ENCODE results near the gene POSTN. TPM values are rescaled to one million over a fixed set of nuclear protein-coding genes. Genes with fewer than 3 reads are reported as not detected.

The POSTN gene
- polyA plus RNA-seq, 1 experiment = 235 TPM

GRCh38 chr13:37531049-37531448 lies 67.5 kb downstream of the POSTN start:
- no peaks in the 10 kb centered on the region for H3K27me3 ChIP-seq (ENCODE audit: control insufficient read depth, insufficient read depth, low read length)
- H3K4me3 ChIP-seq (ENCODE audit: low read depth, low read length) = no peak overlapping the region
- TF ChIP-seq, protein P1, sequence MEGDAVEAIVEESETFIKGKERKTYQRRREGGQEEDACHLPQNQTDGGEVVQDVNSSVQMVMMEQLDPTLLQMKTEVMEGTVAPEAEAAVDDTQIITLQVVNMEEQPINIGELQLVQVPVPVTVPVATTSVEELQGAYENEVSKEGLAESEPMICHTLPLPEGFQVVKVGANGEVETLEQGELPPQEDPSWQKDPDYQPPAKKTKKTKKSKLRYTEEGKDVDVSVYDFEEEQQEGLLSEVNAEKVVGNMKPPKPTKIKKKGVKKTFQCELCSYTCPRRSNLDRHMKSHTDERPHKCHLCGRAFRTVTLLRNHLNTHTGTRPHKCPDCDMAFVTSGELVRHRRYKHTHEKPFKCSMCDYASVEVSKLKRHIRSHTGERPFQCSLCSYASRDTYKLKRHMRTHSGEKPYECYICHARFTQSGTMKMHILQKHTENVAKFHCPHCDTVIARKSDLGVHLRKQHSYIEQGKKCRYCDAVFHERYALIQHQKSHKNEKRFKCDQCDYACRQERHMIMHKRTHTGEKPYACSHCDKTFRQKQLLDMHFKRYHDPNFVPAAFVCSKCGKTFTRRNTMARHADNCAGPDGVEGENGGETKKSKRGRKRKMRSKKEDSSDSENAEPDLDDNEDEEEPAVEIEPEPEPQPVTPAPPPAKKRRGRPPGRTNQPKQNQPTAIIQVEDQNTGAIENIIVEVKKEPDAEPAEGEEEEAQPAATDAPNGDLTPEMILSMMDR (IDR thresholded peaks at IDR 0.05; ENCODE audit: insufficient read depth, low read depth, low read length) = no peak
- POLR2A ChIA-PET = interaction anchor here (0.7 kb wide), 1 partner anchor 287 kb away, joined by 3 read pairs; no protein-coding TSS in a partner anchor
- H3K36me3 ChIP-seq (ENCODE audit: control insufficient read depth, insufficient read depth, low read length) = no peaks in the 10 kb centered on the region
- CTCF ChIA-PET = interaction anchor here (0.7 kb wide), 1 partner anchor 54 kb away, joined by 3 read pairs; no protein-coding TSS in a partner anchor
- no peak for DNase-seq (ENCODE audit: low read depth)

DNA sequence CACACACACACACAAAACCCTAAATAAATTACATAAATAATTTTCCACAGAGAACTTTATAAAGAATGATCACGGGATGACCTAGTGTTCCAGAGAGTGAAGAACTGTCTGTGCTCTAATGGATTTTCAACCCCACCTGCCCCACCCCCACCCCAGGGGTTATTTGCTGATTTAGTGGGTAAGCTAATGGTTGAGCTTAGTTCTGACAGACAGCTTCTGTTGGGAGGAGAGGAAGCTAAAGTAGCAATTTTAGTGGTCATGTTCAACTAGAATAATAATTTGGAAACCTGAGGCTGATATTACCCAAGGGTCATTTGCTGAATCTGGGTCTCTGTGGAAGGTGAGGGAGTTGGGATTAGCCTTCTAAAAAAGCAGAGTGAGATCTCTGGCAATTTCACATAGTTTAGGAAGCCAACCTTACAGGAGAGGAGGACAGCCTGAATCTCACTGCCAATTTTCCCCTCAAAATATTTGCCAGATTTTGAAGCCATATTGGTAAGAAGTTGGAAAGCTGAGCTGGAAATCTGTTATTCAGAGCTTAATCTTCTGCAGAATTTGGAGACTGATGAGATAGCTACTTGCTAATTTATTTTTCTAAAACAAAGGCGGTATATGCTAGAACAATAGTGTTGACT lies 68.7 kb downstream of the POSTN start:
- no peaks in the 10 kb centered on the region for H3K27me3 ChIP-seq (ENCODE audit: control insufficient read depth, insufficient read depth, low read length)
- ChIA-PET CTCF (interaction anchor here (1.0 to 1.2 kb wide), 2 partner anchors 56 to 401 kb away, joined by 3 read pairs; no protein-coding TSS in a partner anchor), POLR2A (no interaction called here)
- no peak overlapping the region for H3K4me3 ChIP-seq (ENCODE audit: low read depth, low read length)
- no peaks in the 10 kb centered on the region for H3K36me3 ChIP-seq (ENCODE audit: control insufficient read depth, insufficient read depth, low read length)
- no peak for DNase-seq (ENCODE audit: low read depth)
- TF ChIP-seq, protein P1 (IDR thresholded peaks at IDR 0.05; ENCODE audit: insufficient read depth, low read depth, low read length) = no peak

GRCh38 chr13:37526710-37527473 lies 71.7 kb downstream of the POSTN start:
- H3K27me3 ChIP-seq (ENCODE audit: control insufficient read depth, insufficient read depth, low read length) = no peaks in the 10 kb centered on the region
- TF ChIP-seq, protein P1 (IDR thresholded peaks at IDR 0.05; ENCODE audit: insufficient read depth, low read depth, low read length) = no peak
- no peaks in the 10 kb centered on the region for H3K36me3 ChIP-seq (ENCODE audit: control insufficient read depth, insufficient read depth, low read length)
- DNase-seq (ENCODE audit: low read depth) = no peak
- no peak overlapping the region for H3K4me3 ChIP-seq (ENCODE audit: low read depth, low read length)
- CTCF ChIA-PET = interaction anchor here (0.9 kb wide), 1 partner anchor 9 kb away, joined by 3 read pairs; no protein-coding TSS in a partner anchor
- POLR2A ChIA-PET = no interaction called here

- TF ChIP-seq, protein P1 (IDR thresholded peaks at IDR 0.05; ENCODE audit: insufficient read depth, low read depth, low read length) = no peak
- Histone ChIP-seq H3K36me3 (ENCODE audit: control insufficient read depth, insufficient read depth, low read length) (no peaks in the 10 kb centered on the region), H3K4me3 (ENCODE audit: low read depth, low read length) (no peak overlapping the region), H3K27me3 (ENCODE audit: control insufficient read depth, insufficient read depth, low read length) (no peaks in the 10 kb centered on the region)
- CTCF ChIA-PET = no interaction called here
- POLR2A ChIA-PET = no interaction called here
- DNase-seq (ENCODE audit: low read depth) = no peak
These were observed 83.3 kb downstream of the POSTN start for GRCh38 chr13:37515226-37515625.
